Hypothalamus (tissue), 51 donors: Measurements from ENCODE around the gene GALNT7.

Experiments
- DNase-seq, 51 donors: peaks; one replicate each; lab custom pipeline; 2025; lab: John Stamatoyannopoulos, UW

The GALNT7 gene

GRCh38 chr4:173231916-173232315 is 63.3 kb downstream of the GALNT7 start:
- DNase-seq, result no peak

GRCh38 chr4:173233857-173234256 is 65.2 kb downstream of the GALNT7 start:
- no peak for DNase-seq

DNA sequence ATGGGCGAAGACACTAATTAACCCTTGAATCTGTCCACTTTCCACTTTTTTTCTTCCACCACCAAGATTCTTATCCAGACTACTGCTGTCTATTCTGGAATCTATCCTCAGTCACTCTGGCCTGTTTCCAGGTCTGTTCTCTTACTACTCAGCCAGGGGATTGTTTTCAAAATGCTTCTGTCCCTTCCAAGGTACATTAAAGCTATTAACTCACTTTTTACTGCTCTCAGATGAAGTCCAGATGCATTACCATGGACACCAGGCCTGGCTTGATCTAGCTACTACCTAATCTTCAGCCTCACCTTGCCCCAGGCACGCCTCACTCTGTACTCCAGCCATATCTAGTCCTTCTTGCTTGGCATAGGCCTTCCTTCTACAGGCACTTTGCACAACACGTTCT is 66.4 kb downstream of the GALNT7 start:
- DNase-seq, result no peak

GRCh38 chr4:173236301-173236700 is 67.7 kb downstream of the GALNT7 start:
- DNase-seq, result no peak

GRCh38 chr4:173237152-173237551 is 68.5 kb downstream of the GALNT7 start:
- no peak for DNase-seq

DNA sequence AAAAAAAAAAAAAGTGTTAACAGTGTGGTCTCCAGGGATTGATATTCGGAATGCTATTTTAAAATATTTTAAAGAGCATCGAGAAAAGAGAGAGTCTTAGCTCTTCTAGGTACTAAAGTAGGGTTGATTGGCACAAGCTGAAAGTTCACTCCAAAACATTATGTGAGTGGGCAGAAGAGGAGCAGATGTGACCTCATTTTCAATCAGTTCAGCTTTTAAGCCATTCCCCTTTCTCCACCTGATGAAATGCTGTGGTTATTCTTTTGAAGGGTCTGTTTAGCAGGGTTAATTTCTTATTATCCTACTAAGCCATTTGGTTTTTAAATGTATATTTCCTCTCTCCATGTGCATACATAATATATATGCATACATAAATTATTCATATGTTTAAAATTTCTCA is 69.2 kb downstream of the GALNT7 start:
- DNase-seq, result no peak

- no peak for DNase-seq
Observed at GRCh38 chr4:173240696-173241095, 72.1 kb downstream of the GALNT7 start.

GRCh38 chr4:173242466-173243250 is 74.0 kb downstream of the GALNT7 start:
- DNase-seq, result peak in 1 of 51 donors; percentile 9

DNA sequence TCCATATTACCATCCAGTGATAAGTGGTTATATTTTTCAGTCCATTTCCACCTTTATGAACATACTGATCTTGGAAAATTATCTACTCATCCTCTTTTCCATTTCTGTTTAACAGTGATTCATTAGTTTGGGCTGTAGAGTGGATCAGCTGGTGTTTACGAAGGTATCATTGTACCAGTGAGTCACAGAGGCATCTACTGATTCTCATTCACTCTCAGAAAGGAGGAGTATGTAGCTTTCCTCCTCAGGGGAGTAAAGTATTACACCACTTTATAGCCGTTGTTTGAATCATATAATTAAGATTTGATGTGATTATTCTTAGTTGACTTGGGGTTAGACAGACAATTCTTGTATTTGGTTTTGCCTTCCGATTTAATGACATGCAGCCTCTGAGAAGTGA is 74.7 kb downstream of the GALNT7 start:
- DNase-seq, result peak in 1 of 51 donors; percentile 3

GRCh38 chr4:173243917-173244658 is 75.5 kb downstream of the GALNT7 start:
- no peak for DNase-seq

- DNase-seq, result no peak
Observed at GRCh38 chr4:173245952-173246351, 77.3 kb downstream of the GALNT7 start.

GRCh38 chr4:173246719-173247118 is 78.1 kb downstream of the GALNT7 start:
- DNase-seq, result no peak

- DNase-seq, result no peak
Observed at GRCh38 chr4:173247321-173247720, 78.7 kb downstream of the GALNT7 start.

DNA sequence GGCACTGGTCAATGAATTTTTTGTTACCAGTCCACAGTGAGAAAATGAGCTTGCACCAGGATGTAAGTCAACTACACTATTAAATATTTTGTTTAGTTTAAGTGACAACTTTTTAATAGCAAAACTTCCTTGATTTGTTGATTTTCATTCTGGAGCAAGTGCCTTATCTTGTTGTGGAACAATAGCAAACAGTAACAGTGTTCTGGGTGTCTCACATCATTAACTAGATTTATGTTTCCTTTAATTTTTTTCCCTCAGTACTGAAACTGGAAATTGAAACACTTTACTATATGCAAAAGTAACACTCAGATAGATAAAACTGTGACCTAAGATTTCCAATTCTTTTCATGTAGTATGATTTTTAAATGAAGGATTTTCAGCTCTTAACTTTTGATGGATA is 80.1 kb downstream of the GALNT7 start:
- no peak for DNase-seq

DNA sequence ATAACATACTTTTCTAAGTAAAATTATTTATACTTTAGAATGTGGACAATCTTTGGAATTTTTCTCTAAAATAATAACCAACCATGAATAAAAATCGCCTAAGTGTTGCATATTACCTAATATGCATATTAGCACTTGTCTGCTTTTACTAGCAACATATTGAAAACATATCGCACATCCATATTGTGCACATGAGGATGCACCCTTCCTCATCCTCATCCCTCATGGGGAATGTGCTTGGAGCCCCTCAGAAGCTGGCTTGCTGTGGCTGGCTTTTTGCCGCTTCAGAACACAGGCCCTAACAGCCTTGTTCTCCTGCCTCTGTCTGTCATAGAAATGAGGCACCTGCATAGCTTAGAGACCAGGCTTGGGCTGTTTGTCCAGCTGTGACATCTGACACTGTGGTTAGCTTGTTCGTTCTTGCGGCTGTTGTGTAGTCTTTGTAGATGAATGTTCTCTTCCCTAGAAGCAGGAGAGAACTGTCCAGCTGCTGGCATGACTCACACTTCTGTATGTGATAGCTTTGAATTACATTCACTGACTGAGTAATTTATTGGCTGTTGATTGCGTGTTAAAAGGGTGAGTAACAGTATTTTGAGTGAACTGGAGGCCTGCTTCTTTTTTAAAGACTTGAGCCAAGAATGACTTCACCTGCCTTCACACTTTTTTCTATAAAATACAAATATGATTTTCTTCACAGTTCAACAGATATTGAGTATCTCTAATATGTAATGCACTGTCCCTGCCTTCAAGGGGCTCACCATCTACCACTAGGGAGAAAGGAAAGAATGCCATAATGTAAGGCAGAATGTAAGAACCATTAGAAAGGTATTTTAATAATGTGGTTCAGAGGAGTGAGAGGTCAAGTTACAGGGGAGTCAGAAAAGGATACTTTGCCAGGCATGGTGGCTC is 83.7 kb downstream of the GALNT7 start:
- DNase-seq, result peak in 17 of 51 donors; percentile 1 to 57 (median 9)

DNA sequence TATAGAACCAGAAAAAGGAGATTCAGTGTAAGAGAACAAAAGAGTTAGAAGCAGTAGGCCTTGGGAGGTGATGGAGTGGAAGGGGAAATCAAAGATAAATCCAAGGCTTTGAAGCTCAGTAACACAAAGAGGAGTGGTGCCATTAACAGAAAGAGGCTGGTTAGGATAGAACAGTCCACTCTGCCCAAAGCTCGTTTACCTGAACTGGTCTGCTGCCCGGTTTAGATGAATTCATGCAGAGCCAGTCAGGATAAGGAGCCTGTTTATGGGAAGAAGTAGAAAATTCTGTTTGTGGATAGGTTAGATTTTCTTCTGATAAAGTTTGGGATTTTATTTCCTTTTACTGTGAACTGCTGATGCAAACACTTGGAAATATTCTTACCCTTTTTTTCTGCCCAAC is 85.0 kb downstream of the GALNT7 start:
- no peak for DNase-seq

DNA sequence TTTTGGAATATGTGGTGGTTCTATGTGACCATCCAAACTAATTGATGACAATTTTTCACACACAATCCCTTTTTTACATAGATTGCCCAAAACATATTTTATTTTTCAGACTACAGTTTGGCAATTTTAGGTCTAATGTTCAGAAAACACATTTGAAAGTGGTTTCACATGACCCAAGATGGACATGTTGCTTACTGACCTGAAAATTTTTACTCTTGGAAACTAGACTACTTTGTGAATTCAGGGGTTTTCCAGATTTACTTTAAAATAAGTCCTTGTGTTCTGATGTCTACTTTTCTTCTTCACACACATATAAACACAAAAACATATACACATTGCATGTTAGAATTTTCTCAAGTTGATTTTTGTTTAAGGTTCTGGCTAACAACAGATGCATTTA is 86.0 kb downstream of the GALNT7 start:
- no peak for DNase-seq

GRCh38 chr4:173256825-173257224 is 88.2 kb downstream of the GALNT7 start:
- no peak for DNase-seq

DNA sequence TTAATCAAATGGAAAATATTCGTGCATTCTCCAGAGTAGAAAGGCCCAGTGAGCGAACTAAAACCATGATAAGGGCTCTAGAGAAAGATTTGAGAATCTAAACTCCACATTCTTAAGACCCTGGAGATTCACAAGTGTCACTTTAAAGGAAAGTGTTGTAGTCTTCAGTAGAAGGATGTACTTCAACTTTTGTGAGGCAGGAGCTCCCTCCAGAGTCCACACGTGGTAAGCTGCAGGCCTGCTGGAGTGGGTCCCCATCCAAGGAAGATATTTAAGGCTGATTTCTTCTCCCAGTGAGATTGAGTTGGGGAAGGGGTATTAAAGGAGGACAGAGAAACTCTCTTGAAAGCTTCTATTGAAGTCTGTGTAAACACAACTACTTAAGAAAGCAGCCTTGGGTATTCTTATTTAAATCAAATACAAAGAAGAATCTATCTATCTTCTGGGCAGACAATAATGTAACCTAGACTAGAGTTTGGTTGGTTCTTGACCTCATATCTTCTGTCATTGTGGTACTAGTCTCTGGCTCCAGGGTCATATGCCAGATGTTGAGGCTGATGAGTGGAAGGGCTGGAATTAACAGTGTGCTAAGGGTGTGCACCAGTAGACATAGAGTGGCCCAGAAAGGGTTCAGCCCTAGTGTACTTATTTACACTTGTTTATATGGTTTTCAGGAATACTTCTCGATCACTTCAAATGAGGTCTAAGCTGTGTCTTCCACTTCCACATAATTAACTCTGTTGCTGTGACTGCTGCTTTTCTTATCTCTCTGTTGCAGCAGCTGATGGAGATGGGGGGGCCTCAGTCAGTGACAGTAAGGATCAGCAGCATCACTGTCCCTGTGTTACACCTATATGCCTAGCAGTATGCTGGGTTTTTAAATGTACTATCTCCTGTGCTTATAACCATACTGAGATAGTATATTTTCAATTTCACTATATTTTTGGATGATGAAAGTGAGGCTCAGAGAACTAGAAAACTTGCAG is 89.4 kb downstream of the GALNT7 start:
- peak in 37 of 51 donors; percentile 3 to 84 (median 45) for DNase-seq

GRCh38 chr4:173258866-173259265 is 90.3 kb downstream of the GALNT7 start:
- no peak for DNase-seq
